Caki2 (cell line): Measurements from ENCODE around the gene FCRLB. TPM values are rescaled to one million over a fixed set of nuclear protein-coding genes. Genes with fewer than 3 reads are reported as not detected.

Source experiments
- DNase-seq: peaks from one replicate; pipeline ENCODE4 v3.0.0-alpha.2; 2015; ENCODE audit warnings: low read depth
- in situ Hi-C: cut with HindIII; loops from 2 replicates; pipeline ENCODE4 v1.10.0; 2016; ENCODE audit warnings: low sequenced_read_pairs, low pct_unique_long_range_greater_than_20kb, mixed read lengths
- total RNA-seq: library from RNA; depleted of rRNA; stranded (reverse); fragments of >200 nt; shearing (Covaris generic); gene quantifications from 2 replicates; pipeline ENCODE4 v1.2.3, GENCODE V29; 2014; ENCODE audit warnings: low replicate concordance; rRNA removed

Gene FCRLB
- total RNA-seq, 1 experiment from 2014 or later: 5.3 TPM

DNA sequence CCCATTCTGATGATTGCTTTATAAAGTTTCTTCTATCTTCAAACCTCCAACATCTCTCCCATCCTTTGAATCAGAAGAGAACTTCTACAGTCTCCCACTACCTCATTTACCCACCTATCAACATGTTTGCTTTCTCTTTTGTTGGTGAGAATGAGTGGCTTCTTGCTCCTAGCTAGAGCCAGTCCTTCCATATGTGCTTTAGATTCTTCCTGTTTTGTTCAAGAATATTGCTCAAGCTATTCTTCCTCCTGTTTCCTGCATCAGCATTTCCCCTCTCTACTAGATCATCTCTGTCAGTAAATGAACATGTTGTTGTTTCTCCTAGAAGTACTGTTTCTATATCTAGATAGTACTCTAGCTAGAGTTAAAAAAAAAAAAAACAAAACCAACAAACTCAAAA lies 51.1 kb downstream of the FCRLB start:
- no peak for DNase-seq
- in situ Hi-C loops: no loop called here

DNA sequence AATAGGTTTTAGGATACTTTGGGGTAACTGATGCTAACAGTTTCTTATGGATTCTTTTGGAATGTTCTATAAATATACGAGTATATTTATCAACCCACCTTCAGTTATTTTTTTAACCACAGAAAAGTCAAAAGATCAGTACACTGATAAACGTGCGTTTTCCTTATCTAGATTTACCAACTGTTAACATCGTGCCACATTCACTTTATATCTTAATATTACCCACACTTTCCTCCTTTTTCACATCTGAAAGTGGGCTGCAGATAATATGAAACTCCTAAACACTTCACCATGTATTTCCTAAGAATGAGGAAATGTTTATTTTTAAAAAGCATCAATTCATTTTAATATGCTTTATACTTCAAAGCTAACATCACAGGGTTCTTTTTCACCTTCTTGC lies 52.4 kb downstream of the FCRLB start:
- DNase-seq: no peak
- in situ Hi-C loops: no loop called here

DNA sequence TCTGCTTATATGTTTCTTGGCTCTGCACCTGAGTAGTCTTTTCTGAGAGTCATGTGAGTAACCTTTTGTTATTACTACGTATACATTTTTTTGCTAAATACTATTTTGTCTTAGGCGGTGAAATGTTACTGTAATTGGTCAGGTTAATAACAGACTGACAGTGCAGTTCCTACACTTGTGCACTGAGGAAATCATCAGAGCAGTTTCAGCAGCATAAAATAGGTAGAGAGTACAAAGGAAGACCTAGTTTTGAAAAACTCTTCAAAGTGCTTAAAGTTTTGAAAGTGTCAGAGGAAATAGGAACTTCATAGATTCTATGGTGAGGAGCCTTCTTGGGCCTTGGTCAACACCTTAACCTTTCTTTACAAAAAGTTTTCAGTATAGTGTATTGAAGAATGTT lies 55.9 kb downstream of the FCRLB start:
- in situ Hi-C loops: no loop called here
- DNase-seq: no peak

Other genes starting within 250 kb of the FCRLB start
- gene FCGR2A, start 216.1 kb upstream of the FCRLB start, total RNA-seq: 0.17 TPM in 1 of 2 replicates, not detected in the other
- gene HSPA6, start 197.0 kb upstream of the FCRLB start, total RNA-seq: 0.09 and 0.61 TPM in 2 replicates
- gene FCGR3A, start 171.7 kb upstream of the FCRLB start, total RNA-seq: not detected in 2 replicates
- gene FCGR3B, start 90.4 kb upstream of the FCRLB start, total RNA-seq: not detected in 2 replicates
- not detected in 2 replicates for gene FCGR2B, start 58.4 kb upstream of the FCRLB start, total RNA-seq
- gene FCRLA, start 14.3 kb upstream of the FCRLB start, total RNA-seq: not detected in 2 replicates
- gene DUSP12, start 28.2 kb downstream of the FCRLB start, total RNA-seq: 20.4 and 36.9 TPM in 2 replicates
- 10.8 and 13.5 TPM in 2 replicates for gene ATF6, start 44.8 kb downstream of the FCRLB start, total RNA-seq